ENCODE data around the gene OSM. TPM values are rescaled to one million over a fixed set of nuclear protein-coding genes. Genes with fewer than 3 reads are reported as not detected.

The OSM gene
- total RNA-seq, 1 donor from 2014 or later, result not detected

DNA sequence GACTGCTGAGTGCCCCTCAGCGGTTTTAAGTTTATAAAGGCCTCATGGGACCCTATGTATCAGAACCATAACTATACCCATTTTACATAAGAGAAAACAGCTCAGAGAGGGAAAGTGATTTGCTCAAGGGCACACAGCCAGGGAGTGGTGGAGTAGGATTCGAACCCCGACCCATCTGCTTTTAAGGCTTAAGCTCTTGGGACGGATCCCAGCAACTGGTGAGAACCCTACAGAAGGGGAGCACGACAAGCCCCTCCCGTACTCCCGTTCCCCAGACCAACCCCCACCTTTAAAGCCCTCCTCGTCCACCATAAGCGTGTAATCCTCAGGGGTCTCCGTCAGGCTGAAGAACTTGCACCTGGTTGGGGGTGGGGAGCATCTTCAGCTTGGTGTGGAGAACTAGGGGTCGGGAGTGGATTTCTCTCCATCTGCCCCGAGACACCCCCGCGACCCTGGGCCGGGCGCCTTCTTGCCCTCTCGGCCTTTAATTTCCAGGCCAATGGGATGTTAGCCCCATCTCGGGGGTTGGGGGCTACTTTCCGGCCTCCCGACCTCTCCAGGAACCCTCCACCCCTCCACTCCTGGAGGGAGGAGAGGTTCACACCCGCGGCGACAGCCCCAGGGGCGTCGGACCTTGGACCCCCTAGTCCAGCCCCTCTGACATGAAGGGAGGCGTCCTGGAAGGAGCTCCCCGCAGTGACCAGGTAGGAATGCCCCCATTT, 21.9 kb upstream of the OSM start:
- intact Hi-C loops (cut with micrococcal nuclease), result loop anchor here (5.0 kb wide), 1 partner anchor 99 kb away; the partner anchor contains the start of gene RNF215
- no peak for ATAC-seq
- no peak for DNase-seq

DNA sequence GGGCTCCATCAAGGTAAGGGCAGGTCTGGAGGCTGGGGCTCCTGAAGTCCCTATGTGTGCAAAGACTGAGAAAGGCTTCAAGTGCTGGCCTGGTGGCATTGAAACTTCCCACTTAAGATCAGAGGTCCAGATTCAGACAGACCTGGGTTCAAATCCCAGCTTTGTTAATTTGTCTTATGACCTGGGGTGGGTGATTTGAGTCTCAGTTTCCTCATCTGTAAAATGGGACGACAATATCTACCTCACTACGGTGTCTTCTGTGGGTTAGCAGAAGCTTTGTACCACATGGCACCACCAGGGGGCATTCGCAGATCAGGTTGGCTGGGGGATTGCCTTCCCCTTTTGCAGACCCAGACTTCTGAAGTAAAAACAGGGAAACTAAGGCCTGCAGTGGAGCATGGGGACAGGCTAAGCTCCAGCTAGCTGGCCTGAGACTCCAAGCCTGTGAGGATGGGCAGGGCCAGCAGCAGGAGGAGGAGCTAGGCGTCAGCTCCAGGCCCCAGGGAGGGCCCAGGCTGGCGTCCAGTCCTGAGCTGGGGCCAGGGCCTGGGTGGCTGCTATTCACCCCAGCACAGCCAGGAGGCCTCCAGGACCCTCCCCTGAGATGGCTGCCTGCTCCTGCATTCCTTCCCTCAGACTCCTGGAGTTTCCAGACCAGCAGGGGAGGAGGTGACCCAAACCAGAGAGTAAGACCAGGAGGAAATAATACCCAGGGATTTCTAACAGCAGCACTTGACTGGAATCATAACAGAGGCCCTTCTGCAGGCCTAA, 21.2 kb upstream of the OSM start:
- DNase-seq, result peak; percentile 91
- intact Hi-C loops (cut with micrococcal nuclease), result loop anchor here (5.0 kb wide), 1 partner anchor 99 kb away; the partner anchor contains the start of gene RNF215
- peak; percentile 67 for ATAC-seq

DNA sequence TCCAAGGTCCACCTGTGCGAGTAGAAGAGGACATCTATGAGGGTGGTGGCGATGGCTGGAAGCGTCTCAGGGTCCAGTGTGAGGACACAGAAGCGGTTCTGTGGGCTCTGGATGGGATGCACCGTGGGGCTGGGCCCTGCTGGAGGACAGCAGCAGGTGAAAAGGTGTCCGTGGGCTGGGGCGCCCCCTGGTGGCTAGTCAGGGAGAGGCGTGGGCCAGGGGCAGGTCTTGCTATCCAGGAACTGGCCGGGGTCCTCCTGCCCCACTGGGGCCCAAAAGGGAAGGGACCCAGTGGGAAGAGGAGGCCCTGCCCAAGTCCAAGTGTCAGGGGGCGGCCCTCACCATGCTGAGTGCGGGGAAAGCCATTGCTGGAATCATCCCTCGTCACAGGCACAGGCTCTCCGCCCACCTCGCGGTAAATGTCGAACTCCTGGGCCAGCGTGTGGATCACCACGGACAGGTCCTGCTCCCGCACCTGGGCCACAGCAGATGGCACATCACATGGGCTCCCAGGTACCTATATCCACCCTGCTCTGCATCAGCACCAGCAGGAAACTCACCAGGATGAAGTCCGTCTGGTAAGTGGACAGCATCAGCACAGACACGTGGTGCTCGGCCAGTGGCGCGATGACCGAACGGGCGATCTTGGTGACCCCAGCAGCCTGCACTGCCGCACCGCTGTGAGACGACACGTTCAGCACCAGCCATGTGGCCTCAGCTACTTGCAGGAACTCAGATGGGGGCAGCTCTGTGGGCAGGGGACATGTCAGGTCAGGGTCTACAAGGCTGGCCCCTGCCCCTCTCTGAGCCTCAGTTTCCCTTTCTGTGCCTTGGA, 20.4 kb upstream of the OSM start:
- peak; percentile 82 for DNase-seq
- intact Hi-C loops (cut with micrococcal nuclease), result loop anchor here (5.0 kb wide), 1 partner anchor 100 kb away; the partner anchor contains the start of gene RNF215
- ATAC-seq, result no peak

DNA sequence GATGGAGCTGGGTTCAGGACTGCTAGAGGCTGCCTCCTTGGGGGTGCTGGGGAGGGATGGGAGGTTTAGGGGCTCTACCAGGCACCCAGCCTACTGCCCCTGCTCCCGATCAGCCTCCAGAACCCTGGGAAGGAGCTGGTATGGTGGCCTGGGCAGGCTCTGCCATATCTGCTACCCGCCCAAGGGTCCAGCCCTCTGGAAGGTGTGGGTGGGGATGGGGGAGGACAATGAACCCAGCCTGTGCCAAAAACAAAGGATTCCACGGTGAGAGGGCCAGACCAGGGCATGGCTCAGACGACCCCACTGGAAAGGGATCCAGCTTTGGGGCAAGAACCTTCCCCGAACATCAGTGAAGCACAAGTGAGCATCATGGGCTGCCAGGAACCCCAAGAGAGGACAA, 19.7 kb upstream of the OSM start:
- intact Hi-C loops (cut with micrococcal nuclease), result loop anchor here (5.0 kb wide), 1 partner anchor 101 kb away; the partner anchor contains the start of gene RNF215
- ATAC-seq (no peak), DNase-seq (no peak)

DNA sequence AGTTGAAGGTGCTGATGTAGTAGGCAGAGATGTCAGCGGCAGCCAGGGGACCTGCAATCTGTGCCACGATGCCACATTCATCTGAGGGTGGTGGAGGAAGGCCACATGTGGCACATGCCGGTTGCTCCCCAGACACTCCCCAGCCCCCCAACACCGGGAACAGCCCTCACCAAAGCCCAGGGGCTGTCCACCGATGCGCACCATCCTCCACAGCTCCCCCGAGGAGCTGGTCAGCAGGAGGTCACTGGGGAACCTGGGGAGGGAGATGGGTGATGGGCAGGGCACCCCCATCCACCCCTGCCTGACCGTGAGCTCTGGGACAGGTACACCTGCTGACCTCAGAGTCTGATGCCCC, 19.2 kb upstream of the OSM start:
- intact Hi-C loops (cut with micrococcal nuclease), result loop anchor here (5.0 kb wide), 1 partner anchor 101 kb away; the partner anchor contains the start of gene RNF215
- no peak for ATAC-seq
- no peak for DNase-seq

DNA sequence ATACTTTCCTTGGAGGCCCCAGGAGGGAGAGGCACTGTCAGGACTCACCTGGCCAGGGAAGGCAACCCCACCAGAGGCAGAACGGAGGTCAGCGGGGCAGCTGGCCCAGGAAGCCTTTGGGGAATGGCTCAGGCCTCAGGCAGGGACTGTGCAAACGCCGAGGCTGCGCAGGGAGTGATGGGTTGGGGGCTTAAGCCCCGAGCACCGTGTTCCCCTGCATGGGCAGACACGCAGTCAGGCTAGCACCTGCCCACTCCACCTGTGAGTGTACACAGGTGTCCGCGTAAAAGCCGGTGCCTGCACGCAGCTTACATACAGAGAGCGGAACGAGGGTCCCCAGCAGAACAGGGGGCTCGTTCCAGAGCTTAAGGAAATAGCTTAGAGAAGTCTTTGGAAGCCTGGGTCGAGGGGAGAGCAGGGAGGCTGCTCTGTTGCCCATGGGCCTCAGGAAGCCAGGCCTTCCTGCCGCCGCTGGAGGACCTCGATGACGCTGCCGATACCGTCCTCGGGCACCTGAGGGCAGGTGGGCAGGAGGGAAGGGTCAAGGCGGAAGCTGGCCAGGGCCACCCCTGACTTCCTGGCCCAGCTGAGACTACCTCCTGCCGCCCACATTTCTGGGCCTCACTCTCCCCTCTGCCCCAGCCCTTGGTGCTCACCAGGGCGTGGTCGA, 18.7 kb upstream of the OSM start:
- intact Hi-C loops (cut with micrococcal nuclease), result loop anchor here (5.0 kb wide), 1 partner anchor 102 kb away; the partner anchor contains the start of gene RNF215
- ATAC-seq (no peak), DNase-seq (no peak)

DNA sequence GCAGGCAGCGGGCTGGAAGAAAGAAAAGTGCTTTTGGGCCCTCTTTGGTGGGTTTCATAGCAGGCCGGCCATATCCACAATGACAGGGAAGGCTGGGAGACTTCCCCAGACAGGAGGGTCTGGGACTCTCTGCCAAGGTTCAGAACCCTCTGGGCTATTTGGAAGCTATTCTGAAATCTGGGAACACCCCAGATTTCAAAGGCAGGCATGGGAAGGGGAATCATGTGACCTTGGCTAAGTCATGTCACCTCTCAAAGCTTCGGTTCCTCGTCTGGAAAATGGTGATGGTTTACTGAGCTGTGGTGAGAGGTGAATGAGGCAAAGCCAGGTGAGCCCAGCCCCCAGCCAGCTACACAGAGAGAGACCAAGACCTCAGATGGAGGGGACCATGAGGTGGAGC, 18.0 kb upstream of the OSM start:
- ATAC-seq, result no peak
- intact Hi-C loops (cut with micrococcal nuclease), result loop anchor here (5.0 kb wide), 1 partner anchor 103 kb away; the partner anchor contains the start of gene RNF215
- DNase-seq, result no peak

DNA sequence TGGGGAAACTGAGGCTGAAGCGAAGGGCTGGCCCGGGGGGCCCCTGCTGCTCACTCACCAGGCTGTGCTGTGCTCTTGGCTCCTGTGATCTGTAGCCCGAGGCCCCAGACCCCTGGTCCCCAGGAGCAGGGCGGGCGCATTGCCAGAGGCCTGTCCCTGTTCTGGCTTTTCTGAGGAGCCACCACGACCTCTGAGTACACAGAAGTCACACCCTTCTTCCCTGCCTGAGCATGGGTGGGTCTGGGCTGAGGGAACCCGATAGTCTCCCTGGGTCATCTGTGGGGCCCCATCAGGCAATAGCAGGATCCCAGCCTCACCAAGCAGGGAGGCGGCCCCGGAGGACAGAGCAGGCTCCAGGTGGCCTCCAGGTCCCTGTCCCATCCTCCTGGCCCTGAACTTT, 17.5 kb upstream of the OSM start:
- DNase-seq (no peak), ATAC-seq (no peak)
- intact Hi-C loops (cut with micrococcal nuclease), result no loop called here

DNA sequence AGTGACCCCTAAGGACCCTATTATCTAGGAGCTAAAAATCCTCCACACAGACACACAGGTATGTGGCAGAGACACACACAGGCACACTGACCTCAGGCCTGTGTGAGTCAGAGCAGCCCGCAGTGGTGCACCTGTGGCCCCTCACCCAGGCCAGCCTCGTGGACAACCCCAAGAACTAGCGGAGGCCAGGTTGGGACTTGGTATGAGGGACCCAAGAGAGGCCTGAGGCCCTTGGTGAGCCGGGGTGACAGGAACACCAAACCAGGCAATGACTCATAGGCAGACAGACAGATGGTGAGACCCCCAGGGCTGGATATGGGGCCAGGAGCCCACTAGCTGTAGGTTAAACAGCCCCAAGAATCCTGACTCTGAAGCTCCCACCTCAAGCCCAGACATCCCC, 16.7 kb upstream of the OSM start:
- intact Hi-C loops (cut with micrococcal nuclease), result no loop called here
- DNase-seq (no peak), ATAC-seq (no peak)

DNA sequence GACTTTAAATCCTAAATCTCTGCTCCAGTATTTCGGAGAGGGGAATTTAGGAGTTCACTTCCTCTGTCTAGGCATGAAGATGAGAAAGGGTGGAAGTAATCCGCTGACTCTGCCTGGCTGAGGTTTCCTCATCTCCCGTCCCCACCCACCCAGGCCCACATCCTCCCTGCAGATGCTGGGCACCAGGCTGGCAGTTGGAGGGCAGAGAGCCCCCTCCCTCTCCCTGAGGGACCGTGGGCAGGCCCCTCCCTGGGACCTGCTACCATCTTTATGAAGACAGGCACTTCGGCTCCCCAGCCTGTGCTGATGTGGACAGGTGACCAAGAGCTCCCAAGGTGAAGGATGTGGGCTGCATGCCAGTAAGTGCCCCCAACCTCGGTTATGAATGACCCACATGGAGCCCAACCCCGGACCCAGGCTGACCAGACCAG, 16.0 kb upstream of the OSM start:
- DNase-seq (no peak), ATAC-seq (no peak)
- intact Hi-C loops (cut with micrococcal nuclease), result no loop called here

DNA sequence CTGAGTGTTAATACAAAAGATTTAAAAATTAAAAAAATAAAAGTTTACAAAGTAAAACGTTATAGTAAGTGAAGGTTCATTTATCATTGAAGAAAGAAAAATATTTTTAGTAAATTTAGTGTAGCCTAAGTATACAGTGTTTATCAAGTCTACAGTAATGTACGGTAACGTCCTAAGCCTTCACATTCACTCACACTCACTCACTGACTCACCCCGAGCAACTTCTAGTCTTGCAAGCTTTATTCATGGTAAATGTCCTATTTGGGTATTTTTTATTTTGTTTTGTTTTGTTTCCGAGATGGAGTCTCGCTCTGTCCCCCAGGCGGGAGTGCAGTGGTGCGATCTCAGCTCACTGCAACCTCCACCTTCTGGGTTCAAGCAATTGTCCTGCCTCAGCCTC, 13.9 kb upstream of the OSM start:
- ATAC-seq (no peak), DNase-seq (no peak)
- intact Hi-C loops (cut with micrococcal nuclease), result no loop called here

DNA sequence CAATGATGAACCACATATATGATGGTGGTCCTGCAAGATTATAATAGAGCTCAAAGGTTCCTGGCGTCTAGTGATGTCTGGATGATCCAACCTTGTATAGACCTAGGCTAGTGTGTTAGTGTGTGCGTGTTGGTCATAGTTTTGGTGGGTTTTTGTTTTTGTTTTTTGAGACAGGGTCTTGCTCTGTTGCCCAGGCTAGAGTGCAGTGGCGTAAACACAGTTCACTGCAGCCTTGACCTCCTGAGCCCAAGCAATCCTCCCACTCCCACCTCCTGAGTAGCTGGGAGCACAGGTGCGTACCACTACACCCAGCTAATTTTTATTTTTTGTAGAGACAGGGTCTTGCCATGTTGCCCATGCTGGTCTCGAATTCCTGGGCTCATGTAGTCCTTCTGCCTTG, 13.3 kb upstream of the OSM start:
- DNase-seq (no peak), ATAC-seq (no peak)
- intact Hi-C loops (cut with micrococcal nuclease), result no loop called here

DNA sequence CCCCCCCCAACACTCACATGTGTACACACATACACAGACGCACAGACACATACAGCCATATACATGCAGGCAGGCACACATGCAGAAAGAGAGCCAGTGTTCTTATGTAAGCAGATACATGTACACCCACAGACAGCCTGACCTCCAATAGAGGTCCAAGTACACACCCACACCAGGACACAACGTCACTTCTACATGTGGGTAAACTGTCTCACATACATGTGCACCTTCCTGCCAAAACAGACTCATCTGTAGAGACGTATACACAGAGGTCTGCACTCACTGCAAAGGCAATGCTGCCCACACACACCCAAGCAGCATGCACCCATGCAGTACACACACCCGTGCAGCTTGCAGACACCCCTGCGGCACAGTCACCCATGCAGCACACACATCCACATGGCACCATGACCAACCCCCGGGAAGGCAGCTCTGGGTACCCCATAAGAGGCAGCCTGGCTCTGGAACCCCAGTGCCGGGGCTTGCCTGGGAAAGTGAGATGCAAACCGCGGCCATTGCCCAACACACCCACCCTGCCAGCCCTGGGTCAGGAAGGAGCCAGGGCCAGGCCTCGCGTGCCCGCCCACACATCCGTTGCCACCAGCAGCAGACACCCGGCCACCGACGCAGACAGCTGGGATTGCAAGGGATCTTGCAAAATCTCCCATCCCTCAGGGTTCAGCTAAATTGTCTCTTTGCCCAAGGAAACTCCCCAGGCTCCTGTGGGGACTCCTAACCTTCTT, 12.6 kb upstream of the OSM start:
- ATAC-seq, result peak; percentile 53
- DNase-seq, result peak; percentile 70
- intact Hi-C loops (cut with micrococcal nuclease), result no loop called here

DNA sequence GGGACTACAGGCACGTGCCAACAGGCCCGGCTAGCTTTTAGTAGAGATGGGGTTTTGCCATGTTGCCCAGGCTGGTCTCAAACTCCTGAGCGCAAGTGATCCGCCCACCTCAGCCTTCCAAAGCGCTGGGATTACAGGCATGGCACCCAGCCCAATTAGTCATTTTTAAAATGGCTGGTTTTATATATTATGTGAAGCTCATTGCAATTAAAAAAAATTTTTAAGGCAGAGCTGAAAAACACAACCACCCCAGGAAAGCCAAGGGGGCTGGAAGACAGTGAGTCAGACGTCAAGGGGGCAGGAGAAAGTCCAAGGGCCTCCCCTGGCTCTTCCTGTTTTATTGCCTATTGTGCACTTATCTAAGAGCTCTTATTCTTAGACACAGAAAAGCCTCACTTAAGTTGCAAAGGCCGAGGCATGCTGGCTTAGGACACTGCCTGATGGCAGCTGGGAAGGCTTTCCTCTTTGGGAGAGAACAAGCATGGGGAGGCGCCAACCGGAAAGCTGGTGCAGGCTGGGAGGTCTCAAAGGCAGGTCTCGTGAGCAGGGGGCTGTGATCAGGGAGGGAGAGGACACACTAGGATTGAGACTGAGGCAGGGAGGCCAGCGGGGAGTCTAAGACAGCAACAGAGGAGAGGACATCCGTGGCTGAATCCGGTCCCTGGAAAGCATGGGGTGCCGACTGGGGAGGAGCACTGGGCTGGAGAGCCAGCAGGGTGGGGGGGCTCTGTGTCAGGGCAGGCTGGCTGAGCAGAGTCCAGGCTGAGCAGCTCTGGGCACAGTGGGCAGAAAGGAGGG, 11.1 kb upstream of the OSM start:
- no peak for DNase-seq
- ATAC-seq, result peak; percentile 53
- intact Hi-C loops (cut with micrococcal nuclease), result no loop called here

DNA sequence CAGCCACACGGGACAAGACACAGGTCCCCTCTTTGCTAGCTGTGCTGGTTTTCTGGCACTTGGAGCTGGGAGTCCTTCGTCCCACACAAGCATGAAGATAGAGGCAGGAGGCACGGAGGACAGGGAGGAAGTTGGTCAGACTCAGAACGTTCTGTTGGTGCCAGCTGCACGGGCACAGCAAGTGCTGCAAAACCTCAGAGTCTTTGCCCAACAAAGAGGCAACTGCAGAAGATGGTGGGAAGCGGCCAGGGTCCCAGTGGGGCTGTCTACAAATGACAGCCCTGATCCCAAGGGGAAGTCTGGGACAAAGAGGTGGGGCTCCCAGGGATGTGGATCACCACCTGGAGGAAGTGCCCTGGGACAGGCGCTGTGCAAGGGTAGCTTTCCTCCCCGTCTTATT, 9.4 kb upstream of the OSM start:
- DNase-seq, result no peak
- no peak for ATAC-seq
- intact Hi-C loops (cut with micrococcal nuclease), result no loop called here

DNA sequence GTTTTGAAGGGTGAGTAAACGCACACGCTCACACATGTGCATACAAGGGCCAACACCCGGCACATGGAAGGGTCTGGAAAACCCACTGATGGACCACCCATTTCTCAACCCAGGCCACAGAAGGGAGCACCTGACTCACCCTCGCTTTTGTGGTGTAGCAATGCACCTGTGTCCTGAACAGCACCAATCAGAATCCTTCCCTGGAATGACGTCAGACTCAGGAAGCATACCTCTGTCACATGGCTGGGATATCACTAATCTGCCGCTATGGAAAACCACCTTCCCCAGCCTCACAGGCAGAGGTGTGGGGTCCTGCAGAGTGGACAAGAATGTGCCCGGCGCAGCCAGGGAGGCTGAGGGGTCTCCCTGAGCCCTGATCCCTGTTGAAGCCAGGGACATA, 9.0 kb upstream of the OSM start:
- intact Hi-C loops (cut with micrococcal nuclease), result no loop called here
- no peak for DNase-seq
- ATAC-seq, result no peak

DNA sequence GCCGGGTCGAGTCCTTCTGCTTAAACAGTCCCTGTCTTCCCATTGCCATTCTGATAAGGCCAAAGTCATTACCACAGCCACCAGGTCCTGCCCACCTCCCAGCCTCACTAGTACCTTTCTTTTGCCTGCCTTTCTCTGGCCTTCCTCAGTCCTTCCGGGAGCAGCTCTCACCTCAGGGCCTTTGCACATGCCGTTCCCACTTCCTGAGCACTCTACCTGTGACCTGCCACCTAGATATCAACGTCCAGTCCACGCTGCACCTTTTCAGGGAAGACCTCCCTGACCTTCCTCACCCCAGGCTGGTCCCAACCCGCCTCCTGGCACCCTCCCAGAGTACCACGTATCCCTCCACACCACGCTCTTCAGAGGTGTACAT, 7.8 kb upstream of the OSM start:
- intact Hi-C loops (cut with micrococcal nuclease), result no loop called here
- DNase-seq, result no peak
- no peak for ATAC-seq
